SH-SY5Y (cell line): ENCODE results near the gene TAF11L3.

Experiments used
- GATA2 ChIP-seq: IDR thresholded peaks from 2 replicates; pipeline ENCODE4 v1.6.1; 2011; ENCODE audit warnings: mild to moderate bottlenecking, low read depth, low read length
- GATA3 ChIP-seq: IDR thresholded peaks from 2 replicates; pipeline ENCODE4 v1.6.1; 2011; ENCODE audit warnings: low read depth, mild to moderate bottlenecking, low read length, moderate library complexity

DNA sequence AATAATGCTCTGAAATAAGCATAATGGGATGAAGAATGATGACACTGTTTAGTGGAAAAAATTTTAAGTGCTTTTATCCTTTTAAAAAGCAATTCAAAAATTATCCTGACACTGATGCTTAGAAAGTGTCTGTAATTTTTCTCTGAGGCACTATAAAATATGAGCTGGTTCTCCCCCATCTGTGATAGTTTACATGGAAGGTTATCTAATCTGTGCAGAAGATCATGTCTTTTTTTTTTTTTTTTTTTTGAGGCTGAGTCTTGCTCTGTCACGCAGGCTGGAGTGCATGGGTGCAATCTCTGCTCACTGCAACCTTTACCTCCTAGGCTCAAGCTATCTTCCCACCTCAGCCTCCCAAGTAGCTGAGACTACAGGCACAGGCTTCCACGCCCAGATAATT, 35.4 kb upstream of the TAF11L3 start:
- TF ChIP-seq GATA2 (peak; percentile 88), GATA3 (peak; percentile 70; the same call in 1 of the 2 replicates)
